Left ventricle myocardium superior (tissue), 1 donor: ENCODE measurements around the gene ERVH48-1. TPM values are rescaled to one million over a fixed set of nuclear protein-coding genes. Genes with fewer than 3 reads are reported as not detected.
"Not testable (repeated sequence)": the region's sequence is repeated elsewhere in the genome, so short reads cannot be mapped to it uniquely, and the experiment has no call there.

Source experiments
- ATAC-seq: fragments of 200-7000 bp; cut with Tn5 transposase; one replicate; pipeline ENCODE4 v1.9.1; 2020; ENCODE audit warnings: mild to moderate bottlenecking, moderate library complexity
- DNase-seq: peaks from one replicate; pipeline ENCODE4 v3.0.0-alpha.2; 2020
- intact Hi-C: fragments of 100-400 bp; cut with micrococcal nuclease; formaldehyde crosslinking; loops from one replicate; pipeline ENCODE4 v1.11.0; 2022
- total RNA-seq: library from RNA; stranded (reverse); fragmentation: NEBNext Ultra II Directional; extraction: Animal tissue kit (Norgen Biotek cat#: 25700); gene quantifications from one replicate; pipeline ENCODE4 v1.2.1, GENCODE V29; 2021
- donor health status: DM: no; HTN: yes; CAD: no; lungs with severe emphysema.

Gene ERVH48-1
- total RNA-seq, 1 donor from 2014 or later, result not detected

GRCh38 chr21:42918291-42918690 is 7.1 kb downstream of the ERVH48-1 start:
- intact Hi-C loops, result no loop called here
- ATAC-seq (no peak), DNase-seq (no peak)

- ATAC-seq (no peak), DNase-seq (no peak)
- intact Hi-C loops, result no loop called here
Measured at GRCh38 chr21:42913476-42913875, 12.0 kb downstream of the ERVH48-1 start.

- intact Hi-C loops, result not testable (repeated sequence)
Measured at GRCh38 chr21:42911920-42912319, 13.5 kb downstream of the ERVH48-1 start.

GRCh38 chr21:42908484-42908883 is 16.9 kb downstream of the ERVH48-1 start:
- intact Hi-C loops, ATAC-seq, DNase-seq: not testable (repeated sequence)

More at GRCh38 chr21:42911920-42912319, 13.5 kb downstream of the ERVH48-1 start:
- ATAC-seq, DNase-seq: not testable (repeated sequence)

GRCh38 chr21:42906233-42906632 is 19.2 kb downstream of the ERVH48-1 start:
- DNase-seq (no peak), ATAC-seq (no peak)
- intact Hi-C loops, result no loop called here

- DNase-seq, result no peak
- intact Hi-C loops, result no loop called here
- no peak for ATAC-seq
Measured at GRCh38 chr21:42905195-42905594, 20.2 kb downstream of the ERVH48-1 start.

- no peak for DNase-seq
- intact Hi-C loops, result no loop called here
- no peak for ATAC-seq
Measured at GRCh38 chr21:42903817-42904216, 21.6 kb downstream of the ERVH48-1 start.

- ATAC-seq, result no peak
- intact Hi-C loops, result no loop called here
- DNase-seq, result no peak
Measured at GRCh38 chr21:42900446-42900845, 25.0 kb downstream of the ERVH48-1 start.

GRCh38 chr21:42892931-42893755 is 32.3 kb downstream of the ERVH48-1 start, which contains the start of gene NDUFV3:
NDUFV3 (plus strand) TSS chr21:42893309; CDS start chr21:42893334, 25 bp downstream.
- intact Hi-C loops, result no loop called here
- ATAC-seq, result peak; percentile 98

GRCh38 chr21:42892582-42892930 is 32.9 kb downstream of the ERVH48-1 start:
- DNase-seq, result no peak
- ATAC-seq, result peak; percentile 45
- intact Hi-C loops, result no loop called here

More at GRCh38 chr21:42892931-42893755, 32.3 kb downstream of the ERVH48-1 start, which contains the start of gene NDUFV3:
- DNase-seq, result peak; percentile 100

GRCh38 chr21:42887326-42887725 is 38.1 kb downstream of the ERVH48-1 start:
- DNase-seq, result no peak
- intact Hi-C loops, result no loop called here
- ATAC-seq, result peak; percentile 55

GRCh38 chr21:42883921-42884320 is 41.5 kb downstream of the ERVH48-1 start:
- ATAC-seq (no peak), DNase-seq (no peak)
- intact Hi-C loops, result no loop called here

- no peak for DNase-seq
- intact Hi-C loops, result no loop called here
- ATAC-seq, result no peak
Measured at GRCh38 chr21:42880352-42880751, 45.1 kb downstream of the ERVH48-1 start.

- DNase-seq (peak; percentile 98), ATAC-seq (peak; percentile 100)
- intact Hi-C loops, result no loop called here
Measured at GRCh38 chr21:42878993-42879787, 46.2 kb downstream of the ERVH48-1 start, which contains the start of gene WDR4. WDR4 (minus strand) TSS chr21:42879539; CDS start chr21:42879495, 44 bp downstream.

GRCh38 chr21:42878678-42878992 is 46.8 kb downstream of the ERVH48-1 start:
- intact Hi-C loops, result no loop called here
- no peak for ATAC-seq
- no peak for DNase-seq

- DNase-seq, ATAC-seq, intact Hi-C loops: not testable (repeated sequence)
Measured at GRCh38 chr21:42875811-42876210, 49.6 kb downstream of the ERVH48-1 start.

GRCh38 chr21:42873096-42873495 is 52.3 kb downstream of the ERVH48-1 start:
- intact Hi-C loops, result no loop called here
- DNase-seq, result no peak
- no peak for ATAC-seq

GRCh38 chr21:42868196-42868595 is 57.2 kb downstream of the ERVH48-1 start:
- intact Hi-C loops, result no loop called here
- no peak for DNase-seq

More at GRCh38 chr21:42868196-42868595, 57.2 kb downstream of the ERVH48-1 start:
- ATAC-seq, result no peak
